Gastrocnemius medialis (tissue), 4 donors: ENCODE data around the gene DNM3. TPM values are rescaled to one million over a fixed set of nuclear protein-coding genes. Genes with fewer than 3 reads are reported as not detected.

ENCODE experiments used
- ATAC-seq, 2 donors: fragments of 150-250 bp; one replicate each; pipeline ENCODE4 v1.9.1; 2016
- DNase-seq, 2 donors: peaks; one replicate each; pipeline ENCODE4 v3.0.0-alpha.2; 2019
- H3K27ac ChIP-seq, 4 donors: fragments of 200-600 bp; sonication (generic); 1 replicate in 1 of 4; 2 replicates in 3 of 4; pipeline ENCODE4 v1.5.1; 2016 to 2018; ENCODE audit warnings: mild to moderate bottlenecking in 2 of 4, moderate library complexity in 1 of 4
- H3K27me3 ChIP-seq, 3 donors: fragments of 200-600 bp; sonication (generic) in 2 of 3; 1 replicate in 1 of 3; 2 replicates in 2 of 3; pipeline versions ENCODE4 v1.5.1 to v1.6.0; 2016 to 2019; ENCODE audit warnings: mild to moderate bottlenecking in 1 of 3, moderate library complexity in 1 of 3
- H3K36me3 ChIP-seq, 2 donors: fragments of 200-600 bp; sonication (generic) in 1 of 2; one replicate each; pipeline ENCODE4 v1.5.1; 2017 to 2018
- H3K4me1 ChIP-seq, 2 donors: fragments of 200-600 bp; sonication (generic) in 1 of 2; one replicate each; pipeline ENCODE4 v1.5.1; 2016 to 2017; ENCODE audit warnings: mild to moderate bottlenecking in 2 of 2
- H3K4me3 ChIP-seq, 4 donors: fragments of 200-600 bp; sonication (generic) in 3 of 4; 1 replicate in 1 of 4; 2 replicates in 3 of 4; pipeline ENCODE4 v1.5.1; 2016 to 2019; ENCODE audit warnings: mild to moderate bottlenecking in 2 of 4
- H3K9me3 ChIP-seq, 3 donors: fragments of 200-600 bp; sonication (generic) in 2 of 3; 1 replicate in 1 of 3; 2 replicates in 2 of 3; pipeline ENCODE4 v1.5.1; 2016 to 2019
- CTCF ChIP-seq, 5 experiments: fragments of 450-650 bp in 3 of 5; fragments of 200-600 bp in 2 of 5; sonication (generic) in 2 of 5; IDR thresholded peaks in 4 of 5; conservative IDR thresholded peaks in 1 of 5; 1 replicate in 4 of 5; 2 replicates in 1 of 5; pipeline ENCODE4 v1.5.1; 2016 to 2019; ENCODE audit warnings: antibody characterized with exemption in 5 of 5, mild to moderate bottlenecking in 3 of 5, moderate library complexity in 3 of 5
- POLR2A ChIP-seq, 2 donors: fragments of 450-650 bp; IDR thresholded peaks; one replicate each; pipeline ENCODE4 v1.6.1; 2017; ENCODE audit warnings: antibody characterized with exemption in 2 of 2, mild to moderate bottlenecking in 2 of 2, moderate library complexity in 2 of 2
- in situ Hi-C, 4 donors: fragments of 200-750 bp; cut with MboI; loops; one replicate each; pipeline versions ENCODE4 v1.15.0 to v1.8.0; 2017; ENCODE audit warnings: low sequenced_read_pairs in 4 of 4
- intact Hi-C: fragments of 100-400 bp; cut with DNase I; formaldehyde crosslinking; loops from one replicate; pipeline ENCODE4 v1.15.1; 2023; ENCODE audit warnings: low total_unique reads
- total RNA-seq, 4 donors: library from RNA; depleted of rRNA; stranded (reverse); fragments of >200 nt; gene quantifications; one replicate each; pipeline versions ENCODE4 v1.1.0 to v1.2.3, GENCODE V29; 2016

DNM3 gene
- total RNA-seq, 4 donors from 2014 or later = 0.35 to 1.6 (median 1.1) TPM

DNA sequence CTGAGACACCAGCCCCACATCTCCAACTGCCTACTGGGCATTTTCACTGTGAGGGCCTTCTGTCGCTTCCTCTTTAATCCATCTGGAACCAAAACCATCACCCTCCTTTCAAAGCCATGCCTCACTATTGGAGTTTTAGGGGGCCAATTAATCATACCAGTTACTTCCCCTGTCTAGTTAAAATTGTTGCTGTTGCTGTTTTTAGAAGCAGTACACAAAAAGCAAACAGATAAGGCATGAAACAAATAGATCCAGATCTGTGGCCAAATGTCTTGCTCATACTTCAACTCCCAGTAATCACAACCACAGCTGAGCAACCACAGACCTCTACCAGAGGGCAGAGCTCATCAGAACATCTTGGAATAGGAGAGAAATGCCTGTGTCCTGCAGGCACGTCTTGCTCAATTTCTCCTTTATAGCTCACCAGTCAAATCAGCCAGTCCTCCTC is 445.4 kb downstream of the DNM3 start:
- DNase-seq (peak; percentile 24 to 51), ATAC-seq (peak; percentile 91 to 92)
- TF ChIP-seq POLR2A (IDR thresholded peaks at IDR 0.05) (no peak), CTCF (IDR thresholded peaks at IDR 0.05 in 4 of 5, conservative IDR thresholded peaks at IDR 0.05 in 1 of 5) (no peak)
- Histone ChIP-seq H3K4me1 (peaks cover 0 to 17% of the 10 kb centered on the region in 2 donors), H3K36me3 (no peaks in the 10 kb centered on the region), H3K4me3 (no peak overlapping the region), H3K9me3 (no peaks in the 10 kb centered on the region), H3K27me3 (no peaks in the 10 kb centered on the region), H3K27ac (peak overlapping the region in 3 of 4 donors; percentile 48 to 65 (median 62))
- intact Hi-C loops (no loop called here), in situ Hi-C loops (no loop called here)

GRCh38 chr1:172287208-172287607 is 445.9 kb downstream of the DNM3 start:
- H3K4me3 ChIP-seq = no peak overlapping the region
- intact Hi-C loops = no loop called here

GRCh38 chr1:172288581-172288980 is 447.3 kb downstream of the DNM3 start:
- H3K36me3 ChIP-seq = no peaks in the 10 kb centered on the region
- in situ Hi-C loops (no loop called here), intact Hi-C loops (no loop called here)
- H3K27ac ChIP-seq = no peak overlapping the region
- H3K27me3 ChIP-seq = no peaks in the 10 kb centered on the region
- H3K4me1 ChIP-seq = peaks cover 0 to 17% of the 10 kb centered on the region in 2 donors
- H3K4me3 ChIP-seq = no peak overlapping the region
- DNase-seq = no peak
- no peaks in the 10 kb centered on the region for H3K9me3 ChIP-seq
- TF ChIP-seq POLR2A (IDR thresholded peaks at IDR 0.05) (no peak), CTCF (IDR thresholded peaks at IDR 0.05 in 4 of 5, conservative IDR thresholded peaks at IDR 0.05 in 1 of 5) (no peak)
- no peak for ATAC-seq

More at GRCh38 chr1:172287208-172287607, 445.9 kb downstream of the DNM3 start:
- peak; percentile 84 for ATAC-seq
- H3K4me1 ChIP-seq = peaks cover 0 to 17% of the 10 kb centered on the region in 2 donors
- peak; percentile 55 to 68 for DNase-seq
- peak overlapping the region in 3 of 4 donors; percentile 48 to 65 (median 62) for H3K27ac ChIP-seq
- H3K27me3 ChIP-seq = no peaks in the 10 kb centered on the region
- H3K9me3 ChIP-seq = no peaks in the 10 kb centered on the region
- in situ Hi-C loops = no loop called here
- H3K36me3 ChIP-seq = no peaks in the 10 kb centered on the region
- TF ChIP-seq POLR2A (IDR thresholded peaks at IDR 0.05) = no peak
- TF ChIP-seq CTCF (IDR thresholded peaks at IDR 0.05 in 4 of 5, conservative IDR thresholded peaks at IDR 0.05 in 1 of 5) = no peak

DNA sequence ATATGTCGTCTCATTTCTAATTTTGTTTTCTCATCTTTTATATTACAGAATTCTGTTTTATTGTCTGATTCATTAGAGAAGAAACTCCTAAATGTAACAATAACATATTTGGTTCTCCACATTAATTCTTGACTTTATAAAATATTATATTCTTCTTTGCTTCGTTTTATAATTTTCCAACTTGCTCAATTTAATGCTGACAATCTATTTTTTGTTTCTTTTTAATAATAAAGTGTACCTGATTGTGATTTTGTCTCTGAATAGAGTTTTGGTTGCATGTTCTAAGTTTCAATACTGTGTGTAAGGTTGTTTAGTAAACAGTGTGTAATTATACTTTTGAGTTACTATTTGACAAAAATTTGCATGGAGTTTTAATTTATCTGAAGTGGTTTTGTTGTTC is 448.1 kb downstream of the DNM3 start:
- no peaks in the 10 kb centered on the region for H3K36me3 ChIP-seq
- intact Hi-C loops (no loop called here), in situ Hi-C loops (no loop called here)
- no peaks in the 10 kb centered on the region for H3K27me3 ChIP-seq
- no peaks in the 10 kb centered on the region for H3K9me3 ChIP-seq
- ATAC-seq (no peak), DNase-seq (no peak)
- H3K4me1 ChIP-seq = peaks cover 0 to 17% of the 10 kb centered on the region in 2 donors
- TF ChIP-seq CTCF (IDR thresholded peaks at IDR 0.05 in 4 of 5, conservative IDR thresholded peaks at IDR 0.05 in 1 of 5) (no peak), POLR2A (IDR thresholded peaks at IDR 0.05) (no peak)
- H3K4me3 ChIP-seq = no peak overlapping the region
- H3K27ac ChIP-seq = no peak overlapping the region

GRCh38 chr1:172292840-172293239 is 451.5 kb downstream of the DNM3 start:
- no peak for TF ChIP-seq POLR2A (IDR thresholded peaks at IDR 0.05)
- no peak for TF ChIP-seq CTCF (IDR thresholded peaks at IDR 0.05 in 4 of 5, conservative IDR thresholded peaks at IDR 0.05 in 1 of 5)
- ATAC-seq = no peak
- in situ Hi-C loops (no loop called here), intact Hi-C loops (no loop called here)
- H3K27ac ChIP-seq = no peak overlapping the region
- H3K4me3 ChIP-seq = no peak overlapping the region
- H3K9me3 ChIP-seq = no peaks in the 10 kb centered on the region
- DNase-seq = no peak
- H3K36me3 ChIP-seq = no peaks in the 10 kb centered on the region
- H3K27me3 ChIP-seq = no peaks in the 10 kb centered on the region
- H3K4me1 ChIP-seq = peaks cover 0 to 8% of the 10 kb centered on the region in 2 donors
